ENCODE results near the gene ZNF354B.
"Not testable (repeated sequence)": the region's sequence is repeated elsewhere in the genome, so short reads cannot be mapped to it uniquely, and the experiment has no call there.

The ZNF354B gene

GRCh38 chr5:178831049-178831448 lies 28.7 kb upstream of the ZNF354B start:
- Histone ChIP-seq H3K4me3 (no peak overlapping the region), H3K27ac (no peak overlapping the region)
- DNase-seq (ENCODE audit: low spot score) = no peak
- TF ChIP-seq CTCF (IDR thresholded peaks at IDR 0.05) = no peak

- no peak overlapping the region for H3K27ac ChIP-seq
- no peak for DNase-seq (ENCODE audit: low spot score)
- TF ChIP-seq CTCF (IDR thresholded peaks at IDR 0.05) = no peak
- H3K4me3 ChIP-seq = no peak overlapping the region
Measured at GRCh38 chr5:178832618-178833201, 27.0 kb upstream of the ZNF354B start.

GRCh38 chr5:178836628-178837027 lies 23.1 kb upstream of the ZNF354B start:
- no peak for DNase-seq (ENCODE audit: low spot score)
- TF ChIP-seq CTCF (IDR thresholded peaks at IDR 0.05) = no peak
- Histone ChIP-seq H3K4me3 (no peak overlapping the region), H3K27ac (no peak overlapping the region)

GRCh38 chr5:178838695-178839318 lies 20.9 kb upstream of the ZNF354B start:
- not testable (repeated sequence) for H3K4me3 ChIP-seq; H3K27ac ChIP-seq; DNase-seq (ENCODE audit: low spot score)

- Histone ChIP-seq H3K4me3 (no peak overlapping the region), H3K27ac (no peak overlapping the region)
- TF ChIP-seq CTCF (IDR thresholded peaks at IDR 0.05) = no peak
- no peak for DNase-seq (ENCODE audit: low spot score)
Measured at GRCh38 chr5:178839319-178839704, 20.4 kb upstream of the ZNF354B start.

- not testable (repeated sequence) for DNase-seq (ENCODE audit: low spot score); H3K27ac ChIP-seq; H3K4me3 ChIP-seq
Measured at GRCh38 chr5:178840399-178840798, 19.4 kb upstream of the ZNF354B start.

GRCh38 chr5:178849316-178849715 lies 10.4 kb upstream of the ZNF354B start:
- H3K4me3 ChIP-seq = no peak overlapping the region
- no peak for TF ChIP-seq CTCF (IDR thresholded peaks at IDR 0.05)
- H3K27ac ChIP-seq = no peak overlapping the region
- no peak for DNase-seq (ENCODE audit: low spot score)

GRCh38 chr5:178851951-178852350 lies 7.8 kb upstream of the ZNF354B start:
- Histone ChIP-seq H3K27ac (no peak overlapping the region), H3K4me3 (no peak overlapping the region)
- DNase-seq (ENCODE audit: low spot score) = no peak
- no peak for TF ChIP-seq CTCF (IDR thresholded peaks at IDR 0.05)

Measured in coronary artery (tissue), 2 donors.